ENCODE data around the gene ABCC8. TPM values are rescaled to one million over a fixed set of nuclear protein-coding genes. Genes with fewer than 3 reads are reported as not detected.

Gene ABCC8
- total RNA-seq, 1 donor from 2014 or later = 4.9 TPM

GRCh38 chr11:17383461-17383860, 93.2 kb downstream of the ABCC8 start:
- no peak for TF ChIP-seq CTCF (IDR thresholded peaks at IDR 0.05)
- intact Hi-C loops (cut with DNase I) = loop anchor here (5.0 kb wide), 1 partner anchor 119 kb away; no protein-coding TSS in a partner anchor
- H3K9me3 ChIP-seq = no peaks in the 10 kb centered on the region
- peaks cover 8% of the 10 kb centered on the region for H3K4me1 ChIP-seq
- peak in 1 of 2 donors; percentile 32 for ATAC-seq
- H3K27me3 ChIP-seq (ENCODE audit: low read depth) = peaks cover 12% of the 10 kb centered on the region
- no peak for DNase-seq
- H3K4me3 ChIP-seq = no peak overlapping the region
- H3K27ac ChIP-seq = no peak overlapping the region
- H3K36me3 ChIP-seq = no peaks in the 10 kb centered on the region

DNA sequence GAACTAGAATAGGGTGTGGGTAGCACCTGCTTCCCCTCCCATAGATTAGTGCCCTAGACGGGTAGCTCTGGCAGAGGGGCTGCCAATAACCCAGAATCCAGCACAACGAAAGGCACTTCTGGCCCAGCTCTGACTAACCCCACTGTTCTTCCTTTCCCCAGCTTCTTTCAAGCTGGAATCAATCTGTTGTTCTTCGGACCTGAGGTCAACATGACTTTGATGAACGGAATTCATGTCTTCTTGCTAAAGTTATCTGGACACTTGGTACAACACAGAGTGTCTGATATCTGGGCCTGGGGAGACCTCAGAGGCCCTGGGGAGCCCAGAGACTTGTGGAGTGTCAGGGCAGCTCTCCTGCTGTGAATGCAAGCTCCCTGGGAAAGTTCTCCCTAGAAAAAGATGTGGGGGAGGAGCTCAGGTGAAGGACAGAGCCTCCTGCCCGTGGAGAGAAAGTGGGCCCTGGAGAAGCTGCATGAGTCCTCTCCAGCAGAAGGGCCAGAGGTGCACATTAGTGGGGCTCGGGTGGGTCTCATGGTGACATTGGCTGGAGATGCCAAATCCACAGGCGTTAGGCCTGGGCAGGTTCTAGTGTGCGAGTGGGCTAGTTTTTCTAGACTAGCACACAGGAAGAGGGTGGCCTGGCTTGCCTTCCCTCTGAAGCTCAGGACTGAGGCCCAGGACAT, 94.5 kb downstream of the ABCC8 start:
- peaks cover 6% of the 10 kb centered on the region for H3K4me1 ChIP-seq
- TF ChIP-seq CTCF (IDR thresholded peaks at IDR 0.05) = no peak
- peaks cover 4% of the 10 kb centered on the region for H3K27me3 ChIP-seq (ENCODE audit: low read depth)
- H3K9me3 ChIP-seq = no peaks in the 10 kb centered on the region
- ATAC-seq (no peak), DNase-seq (no peak)
- no peak overlapping the region for H3K4me3 ChIP-seq
- H3K27ac ChIP-seq = no peak overlapping the region
- intact Hi-C loops (cut with DNase I) = loop anchor here (5.0 kb wide), 1 partner anchor 120 kb away; no protein-coding TSS in a partner anchor
- no peaks in the 10 kb centered on the region for H3K36me3 ChIP-seq

DNA sequence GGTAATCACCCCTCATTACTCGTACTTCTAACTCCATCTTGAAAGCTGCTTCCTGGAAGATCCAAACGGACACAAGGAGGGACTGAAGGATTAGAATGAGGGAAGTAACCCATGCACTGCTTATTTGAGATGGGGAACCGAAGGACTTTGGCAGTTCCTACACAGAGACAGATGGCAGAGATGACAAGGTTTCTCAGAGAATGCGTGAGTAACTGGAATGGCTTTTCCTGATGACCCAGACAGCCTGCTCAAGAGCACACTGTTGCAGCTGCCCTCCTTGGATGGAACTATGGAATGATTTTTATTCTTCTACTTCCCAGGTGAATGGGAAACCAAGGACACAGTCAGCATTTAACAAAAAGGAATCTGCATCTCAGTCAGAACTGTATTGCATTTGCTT, 95.5 kb downstream of the ABCC8 start:
- Histone ChIP-seq H3K27ac (no peak overlapping the region), H3K9me3 (no peaks in the 10 kb centered on the region), H3K4me1 (peaks cover 2% of the 10 kb centered on the region), H3K36me3 (no peaks in the 10 kb centered on the region), H3K4me3 (no peak overlapping the region), H3K27me3 (ENCODE audit: low read depth) (peaks cover 4% of the 10 kb centered on the region)
- TF ChIP-seq CTCF (IDR thresholded peaks at IDR 0.05) = no peak
- intact Hi-C loops (cut with DNase I) = loop anchor here (5.0 kb wide), 1 partner anchor 121 kb away; no protein-coding TSS in a partner anchor
- DNase-seq (no peak), ATAC-seq (no peak)

DNA sequence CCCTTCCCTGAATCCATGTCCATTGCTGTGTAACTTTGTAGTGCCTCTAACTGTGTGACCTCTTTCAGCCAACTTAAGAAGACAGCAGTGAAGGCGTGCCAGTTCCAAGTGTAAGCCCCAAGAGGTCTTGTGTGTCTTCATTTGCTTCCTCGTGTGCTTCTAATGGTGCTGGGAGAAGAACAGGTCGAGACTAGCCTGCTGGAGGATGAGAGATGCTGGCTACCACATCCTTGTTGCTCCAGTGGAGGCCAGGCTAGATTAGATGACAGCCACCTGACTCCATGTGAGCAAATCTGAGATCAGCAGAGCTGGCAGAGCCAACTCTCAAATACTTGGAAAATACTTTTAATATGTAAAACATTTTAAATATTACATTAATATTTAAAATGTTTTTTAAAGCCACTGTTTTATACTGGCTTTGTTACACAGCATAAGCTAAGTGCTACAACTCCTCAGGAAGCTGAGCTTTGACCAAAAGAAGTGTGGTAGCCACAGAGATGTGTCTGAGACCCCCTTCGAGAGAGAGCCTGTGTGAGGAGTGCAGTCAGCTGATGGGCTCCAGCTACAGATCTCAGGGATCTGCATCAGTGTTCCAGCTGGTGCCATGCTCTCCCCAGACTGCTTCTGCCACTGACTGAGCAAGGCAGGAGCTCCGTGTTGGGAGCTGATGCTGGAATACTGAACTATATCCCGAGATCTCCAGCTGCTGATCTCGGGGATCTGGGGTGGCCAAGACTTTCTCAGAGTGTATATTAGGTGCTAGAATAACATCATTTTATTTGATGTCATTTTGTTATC, 97.1 kb downstream of the ABCC8 start:
- H3K36me3 ChIP-seq = no peaks in the 10 kb centered on the region
- no peak overlapping the region for H3K27ac ChIP-seq
- no peak overlapping the region for H3K4me3 ChIP-seq
- no peak for ATAC-seq
- intact Hi-C loops (cut with DNase I) = loop anchor here (5.0 kb wide), 1 partner anchor 123 kb away; no protein-coding TSS in a partner anchor
- H3K9me3 ChIP-seq = no peaks in the 10 kb centered on the region
- peaks cover 4% of the 10 kb centered on the region for H3K27me3 ChIP-seq (ENCODE audit: low read depth)
- TF ChIP-seq CTCF (IDR thresholded peaks at IDR 0.05) = no peak
- DNase-seq = no peak
- H3K4me1 ChIP-seq = no peaks in the 10 kb centered on the region

DNA sequence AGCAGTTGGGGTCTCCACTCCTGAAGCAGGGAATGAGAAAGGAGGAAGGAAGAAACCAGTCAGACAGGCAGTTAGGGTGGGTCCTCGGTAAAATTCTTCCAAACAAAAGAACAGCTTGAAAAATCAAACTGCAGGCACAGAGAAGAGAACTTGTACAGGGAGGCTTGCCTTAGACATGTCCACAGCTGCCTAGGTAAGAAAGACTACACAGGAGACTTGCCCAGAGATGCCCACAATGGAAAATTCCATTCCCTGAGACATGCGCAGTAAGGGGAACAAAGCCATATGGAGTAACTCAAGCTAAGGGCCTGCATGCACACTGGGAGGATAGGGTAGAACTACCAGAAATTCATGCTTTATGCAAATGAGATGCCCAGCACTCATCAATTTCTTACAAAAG, 98.0 kb downstream of the ABCC8 start:
- Histone ChIP-seq H3K9me3 (peaks cover 3% of the 10 kb centered on the region), H3K27ac (no peak overlapping the region), H3K36me3 (no peaks in the 10 kb centered on the region), H3K4me3 (no peak overlapping the region), H3K4me1 (no peaks in the 10 kb centered on the region), H3K27me3 (ENCODE audit: low read depth) (no peaks in the 10 kb centered on the region)
- intact Hi-C loops (cut with DNase I) = no loop called here
- DNase-seq (no peak), ATAC-seq (no peak)
- no peak for TF ChIP-seq CTCF (IDR thresholded peaks at IDR 0.05)
